GM18861 (cell line): Measurements from ENCODE around the gene CX3CR1.
A peak's percentile ranks its signal among the peaks of the same experiment; 100 is the strongest.
"Not testable (repeated sequence)": the region's sequence is repeated elsewhere in the genome, so short reads cannot be mapped to it uniquely, and the experiment has no call there.

ENCODE experiments used
- ATAC-seq: cut with Tn5 transposase; IDR thresholded peaks from one replicate; pipeline ENCODE4 v1.9.1; 2021; ENCODE audit not compliant: unreplicated experiment

CX3CR1 gene

GRCh38 chr3:39269528-39269927 is 10.3 kb downstream of the CX3CR1 start:
- ATAC-seq, result no peak

GRCh38 chr3:39268549-39268900 is 11.3 kb downstream of the CX3CR1 start:
- no peak for ATAC-seq

DNA sequence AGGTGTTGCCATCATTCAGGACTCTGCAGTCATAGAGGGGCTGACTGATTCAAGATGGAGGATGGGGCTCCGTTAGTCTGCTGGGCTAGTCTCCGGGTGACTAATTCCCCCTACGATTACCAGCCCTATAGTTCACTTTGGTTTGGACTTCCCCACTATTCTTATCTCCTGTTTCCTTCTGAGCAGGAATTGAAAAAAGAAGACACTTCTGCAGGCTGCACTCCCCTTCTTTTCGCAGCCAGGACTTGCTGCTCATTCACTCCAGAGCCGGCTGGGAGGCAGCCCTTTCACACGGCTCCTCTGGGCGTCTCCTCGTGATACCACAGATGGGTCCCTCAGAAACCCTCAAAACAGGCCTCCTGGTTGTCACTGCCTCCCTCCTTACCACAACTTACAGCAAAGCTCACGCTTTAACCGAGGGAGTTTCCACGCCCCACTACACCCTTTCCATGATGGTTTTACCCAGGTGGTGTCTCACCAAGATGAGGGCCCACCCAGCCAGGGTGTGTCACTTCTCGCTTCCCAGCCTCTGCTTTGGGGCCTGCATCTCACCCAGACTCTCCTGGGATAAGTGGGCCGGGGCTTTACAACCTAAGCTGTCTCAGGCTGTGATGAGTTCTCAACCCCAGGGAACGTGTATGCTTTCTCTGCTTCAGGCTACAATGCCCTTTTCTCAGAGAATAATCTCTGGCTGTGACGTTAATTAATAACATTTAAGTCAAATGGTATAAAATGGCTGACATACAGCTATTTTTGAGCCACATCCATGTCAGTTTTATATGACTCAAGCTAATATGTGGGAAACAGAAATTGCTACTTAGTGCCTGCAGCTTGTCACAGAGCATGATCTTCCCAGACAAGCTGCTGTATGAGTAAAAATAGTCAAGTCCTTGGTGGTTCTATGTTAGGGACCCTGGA is 11.9 kb downstream of the CX3CR1 start:
- ATAC-seq, result no peak

GRCh38 chr3:39264053-39264452 is 15.8 kb downstream of the CX3CR1 start:
- no peak for ATAC-seq

DNA sequence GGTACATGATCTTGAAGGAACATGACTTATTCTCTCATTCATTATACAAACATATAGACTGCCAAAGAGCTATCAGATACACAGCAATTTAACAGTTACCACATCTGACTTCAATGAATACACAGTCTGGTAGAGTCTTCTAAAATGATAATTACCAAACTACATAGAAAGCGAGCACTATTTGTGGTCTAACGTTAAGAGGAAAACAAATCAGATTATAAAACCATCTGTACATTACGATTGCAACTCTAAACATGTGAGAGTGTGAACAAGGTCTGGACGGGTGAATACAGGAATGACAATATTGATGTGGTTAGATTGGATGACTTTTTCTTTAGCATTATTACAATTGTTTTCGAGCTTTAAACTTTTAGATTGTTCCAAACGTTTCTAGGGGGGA is 16.3 kb downstream of the CX3CR1 start:
- no peak for ATAC-seq

DNA sequence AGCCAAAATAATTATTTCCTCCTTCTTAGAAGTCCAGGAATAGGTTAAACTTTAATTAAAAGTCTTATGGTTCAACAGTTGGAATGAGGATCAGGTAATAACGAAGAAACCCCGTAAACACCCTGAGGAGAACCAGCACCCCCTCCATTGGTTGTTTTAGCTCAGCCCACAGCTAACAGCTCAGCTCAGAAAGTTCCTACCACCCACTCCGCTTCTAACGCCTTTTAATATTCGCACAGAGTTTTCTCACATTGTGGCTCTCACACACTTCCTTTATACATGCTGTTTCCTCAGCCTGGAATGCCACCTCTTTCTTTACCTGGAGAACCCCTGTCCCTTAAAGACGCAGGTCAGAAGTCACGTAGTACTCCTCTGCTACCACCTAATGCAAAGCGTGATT is 17.0 kb downstream of the CX3CR1 start:
- ATAC-seq, result no peak

- ATAC-seq, result no peak
These were observed 18.1 kb downstream of the CX3CR1 start for GRCh38 chr3:39261726-39262125.

DNA sequence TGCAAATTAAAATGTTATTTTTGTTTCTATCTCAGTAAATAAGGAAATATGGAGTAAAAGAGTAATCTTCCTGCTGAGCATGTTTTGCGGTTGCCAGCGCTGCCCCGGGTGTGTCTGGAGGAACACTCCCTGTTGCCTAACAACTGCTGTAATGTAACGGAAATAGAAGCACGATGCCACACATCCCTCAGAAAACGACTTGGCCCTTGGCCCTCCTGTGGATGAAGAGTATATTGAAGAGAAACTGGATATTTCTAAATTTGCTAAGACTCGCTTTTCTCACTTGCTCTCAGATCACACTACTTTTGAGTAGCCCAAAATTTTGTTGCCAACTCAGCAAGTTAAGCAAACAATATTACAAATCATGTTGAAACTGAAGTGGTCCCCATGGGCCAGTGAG is 18.9 kb downstream of the CX3CR1 start:
- ATAC-seq, result peak; percentile 68

- ATAC-seq, result no peak
These were observed 19.5 kb downstream of the CX3CR1 start for GRCh38 chr3:39260318-39260717.

DNA sequence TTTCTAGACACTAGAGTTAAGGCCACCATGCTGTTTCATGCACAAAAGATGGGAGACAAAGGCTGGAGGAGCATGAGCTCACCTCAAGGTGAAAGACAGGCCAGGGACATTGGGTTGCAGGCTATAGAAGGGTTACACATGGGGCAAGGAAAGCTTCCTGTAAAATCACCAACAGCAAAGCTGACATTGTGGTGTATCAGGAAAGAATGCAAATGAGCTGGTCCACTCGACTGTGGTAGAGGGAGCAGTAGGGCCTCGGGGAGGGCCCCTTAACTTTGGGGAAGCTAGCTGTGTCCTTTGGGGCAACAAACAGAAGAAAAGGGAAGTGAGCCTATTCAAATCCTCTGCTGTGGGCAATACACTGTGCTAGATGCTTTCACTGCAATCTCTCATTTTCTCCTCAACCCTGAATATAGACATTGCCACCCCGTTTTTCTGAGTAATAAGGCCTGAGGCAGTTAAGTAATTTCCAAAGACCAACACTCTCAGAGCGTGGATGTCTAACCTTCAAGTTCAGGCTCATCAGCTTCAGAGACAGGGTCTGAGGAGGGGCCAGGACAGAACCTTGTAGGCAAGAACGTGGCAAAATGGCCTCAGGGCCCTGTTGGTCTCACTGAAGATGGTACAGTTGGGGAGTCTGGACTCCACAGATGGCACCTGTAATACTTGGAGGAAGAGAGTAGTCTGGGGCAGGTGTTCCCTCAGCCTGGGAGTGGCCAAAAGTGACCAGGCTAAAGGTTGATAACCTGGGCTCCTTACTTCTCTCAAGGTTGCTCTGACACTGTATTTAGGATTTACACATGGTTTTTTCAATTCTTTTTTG is 24.1 kb downstream of the CX3CR1 start:
- ATAC-seq, result peak; percentile 98

GRCh38 chr3:39254806-39255449 is 24.9 kb downstream of the CX3CR1 start:
- ATAC-seq, result no peak

GRCh38 chr3:39251576-39251975 is 28.3 kb downstream of the CX3CR1 start:
- ATAC-seq, result no peak

DNA sequence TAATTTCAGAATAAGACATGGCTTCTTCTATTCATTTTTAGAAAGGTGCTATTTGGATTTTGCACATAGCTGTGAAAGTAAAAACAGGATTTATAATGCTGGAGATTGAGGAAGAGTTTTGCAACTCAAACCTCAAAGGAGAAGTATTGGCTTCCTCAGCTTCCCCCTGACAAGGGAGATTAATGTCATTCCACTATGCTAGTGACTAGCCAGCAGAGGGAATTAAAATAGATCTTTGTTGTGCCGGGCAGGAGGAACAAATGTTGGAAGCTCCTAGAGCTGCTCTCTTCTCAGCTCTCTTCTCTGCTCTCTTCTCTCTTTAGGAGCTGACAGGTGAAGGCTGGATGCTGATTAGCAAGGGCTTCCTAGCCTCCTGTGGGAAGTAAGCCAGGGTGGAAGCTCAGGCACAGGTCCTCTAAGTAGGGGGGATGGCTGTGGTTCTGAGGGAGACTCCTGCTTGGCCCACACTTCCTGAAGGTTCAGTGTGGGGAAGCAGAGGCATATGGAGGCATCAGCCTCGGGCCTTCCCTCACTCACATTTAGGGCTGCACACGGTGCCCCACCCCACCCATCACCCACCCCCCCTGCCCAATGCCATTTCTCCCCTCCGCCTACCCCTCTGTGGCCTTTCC is 29.6 kb downstream of the CX3CR1 start:
- no peak for ATAC-seq

- peak; percentile 63 for ATAC-seq
These were observed 30.3 kb downstream of the CX3CR1 start for GRCh38 chr3:39249453-39250115.

- no peak for ATAC-seq
These were observed 38.3 kb downstream of the CX3CR1 start for GRCh38 chr3:39241561-39241960.

DNA sequence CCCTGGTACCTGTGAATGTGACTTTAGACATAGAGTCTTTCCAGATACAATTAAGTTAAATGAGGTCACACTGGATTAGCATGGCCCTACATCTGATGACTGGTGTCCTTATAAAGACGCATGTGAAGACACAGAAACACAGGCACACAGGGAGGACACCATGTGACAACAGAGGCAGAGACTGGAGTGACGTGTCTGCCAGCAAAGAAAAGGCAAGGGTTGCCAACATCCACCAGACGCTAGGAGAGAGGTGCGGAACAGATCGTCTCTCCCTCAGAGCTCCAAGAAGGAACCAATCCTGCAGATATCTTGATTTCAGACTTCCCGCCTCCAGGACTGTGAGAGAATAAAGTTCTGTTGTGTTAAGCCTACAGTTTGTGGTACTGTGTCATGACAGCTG is 42.8 kb downstream of the CX3CR1 start:
- no peak for ATAC-seq

DNA sequence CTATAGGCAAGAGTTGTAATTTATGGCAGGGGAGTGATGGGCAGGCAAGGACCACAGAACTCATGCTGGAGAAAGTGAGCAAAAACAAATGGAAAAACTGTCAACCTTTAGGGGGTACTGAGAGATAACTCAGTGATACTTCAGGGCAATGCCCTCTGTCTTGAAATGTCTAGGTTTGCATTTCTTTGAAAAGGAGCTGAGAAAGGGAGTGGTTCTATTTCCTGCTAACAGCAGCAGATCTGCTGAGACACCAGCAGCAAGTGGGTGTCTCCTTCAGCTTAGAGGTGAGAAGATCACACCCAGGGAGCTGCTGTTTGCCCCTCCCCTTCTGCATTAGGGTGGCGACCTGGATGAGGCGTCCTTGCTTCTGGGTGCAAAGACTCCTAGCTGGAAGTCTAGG is 45.2 kb downstream of the CX3CR1 start:
- no peak for ATAC-seq

DNA sequence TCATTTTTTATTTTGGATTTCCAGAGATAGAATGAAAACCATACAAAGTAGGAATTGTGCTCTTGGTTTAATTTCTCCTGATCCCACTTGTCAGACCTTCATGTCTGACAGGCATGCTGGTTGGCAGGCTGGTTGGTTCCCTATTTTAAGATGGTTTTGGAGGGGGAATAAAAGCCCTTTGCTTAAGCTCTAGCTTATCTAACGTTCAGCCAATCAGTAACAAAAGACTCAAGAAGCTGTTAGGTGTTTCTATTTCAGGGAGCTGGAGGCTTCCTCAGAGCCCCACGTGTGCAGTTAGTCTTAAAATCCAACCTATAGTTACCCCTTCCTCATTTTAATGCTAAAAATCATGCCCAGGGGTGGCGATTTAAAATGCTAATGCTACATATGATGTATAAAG is 47.0 kb downstream of the CX3CR1 start:
- ATAC-seq, result no peak

- ATAC-seq, result no peak
These were observed 49.4 kb downstream of the CX3CR1 start for GRCh38 chr3:39230453-39230852.

GRCh38 chr3:39228496-39228895 is 51.3 kb downstream of the CX3CR1 start:
- ATAC-seq, result no peak

- not testable (repeated sequence) for ATAC-seq
These were observed 52.2 kb downstream of the CX3CR1 start for GRCh38 chr3:39227596-39227995.
